A673 (cell line): ENCODE measurements around the gene OR13G1. TPM values are rescaled to one million over a fixed set of nuclear protein-coding genes. Genes with fewer than 3 reads are reported as not detected.

ENCODE experiments used
- BruUV-seq: library from RNA; stranded (reverse); fragments of 400-500 nt; replicated peaks from 2 replicates; lab custom pipeline; 2021; lab: Mats Ljungman, UMichigan
- CTCF ChIA-PET: fragments of 300-600 bp; sonication (Branson Sonifier 250); formaldehyde crosslinking; loops from one replicate; lab custom pipeline; 2022; ENCODE audit warnings: antibody characterized with exemption; lab: Charles Lee
- POLR2A ChIA-PET: fragments of 300-600 bp; sonication (Branson Sonifier 250); formaldehyde crosslinking; loops from one replicate; lab custom pipeline; 2022; ENCODE audit warnings: antibody characterized with exemption; ENCODE audit not compliant: low non-redundant PET; lab: Charles Lee
- DNase-seq: peaks from one replicate; pipeline ENCODE4 v3.0.0-alpha.2; 2015; ENCODE audit warnings: low spot score
- H3K27ac ChIP-seq: fragments of 200-600 bp; sonication (generic); 2 replicates; pipeline ENCODE4 v1.5.1; 2016; ENCODE audit warnings: mixed run types, low read depth, mild to moderate bottlenecking, mixed read lengths, antibody characterized with exemption, low read length; ENCODE audit not compliant: poor library complexity, severe bottlenecking
- H3K27me3 ChIP-seq: fragments of 200-600 bp; sonication (generic); replicated peaks from 2 replicates; pipeline ENCODE4 v1.6.1; 2017; ENCODE audit warnings: mixed run types, low read depth, mild to moderate bottlenecking, mixed read lengths, antibody characterized with exemption, low read length; ENCODE audit not compliant: insufficient read depth, poor library complexity
- H3K36me3 ChIP-seq: fragments of 200-600 bp; sonication (generic); 2 replicates; pipeline ENCODE4 v1.6.1; 2016; ENCODE audit warnings: mixed run types, mild to moderate bottlenecking, mixed read lengths, antibody characterized with exemption, low read length; ENCODE audit not compliant: insufficient read depth, poor library complexity, severe bottlenecking
- H3K4me1 ChIP-seq: fragments of 200-600 bp; sonication (generic); 2 replicates; pipeline ENCODE4 v1.6.1; 2017; ENCODE audit warnings: mixed run types, mild to moderate bottlenecking, mixed read lengths, antibody characterized with exemption, low read length; ENCODE audit not compliant: insufficient read depth, poor library complexity, severe bottlenecking
- H3K4me3 ChIP-seq: fragments of 200-600 bp; sonication (generic); 2 replicates; pipeline ENCODE4 v1.5.1; 2016; ENCODE audit warnings: low read depth, mixed run types, mild to moderate bottlenecking, mixed read lengths, low read length; ENCODE audit not compliant: poor library complexity, severe bottlenecking
- H3K9me3 ChIP-seq: fragments of 200-600 bp; sonication (generic); 2 replicates; pipeline ENCODE4 v1.6.1; 2016; ENCODE audit warnings: mixed run types, low read depth, mild to moderate bottlenecking, mixed read lengths, antibody characterized with exemption, low read length; ENCODE audit not compliant: poor library complexity, severe bottlenecking
- EZH2 ChIP-seq: fragments of 200-600 bp; sonication (generic); IDR thresholded peaks from 2 replicates; pipeline ENCODE4 v1.6.1; 2017; ENCODE audit warnings: borderline replicate concordance, low read depth, mild to moderate bottlenecking, mixed read lengths, antibody characterized with exemption, low read length; ENCODE audit not compliant: poor library complexity, severe bottlenecking
- intact Hi-C: fragments of 100-400 bp; cut with micrococcal nuclease; formaldehyde crosslinking; loops from one replicate; pipeline ENCODE4 v1.10.0; 2022; ENCODE audit not compliant: unreplicated experiment
- total RNA-seq: library from RNA; stranded (reverse); gene quantifications from 2 replicates; pipeline ENCODE4 v1.2.3, GENCODE V29; 2021
- TF ChIP-seq, protein P1 (sequence below): fragments of 300-800, 200-600 bp; sonication (generic); conservative IDR thresholded peaks from 2 replicates; pipeline ENCODE4 v1.5.1; 2017; ENCODE audit warnings: low read depth, mild to moderate bottlenecking, antibody characterized with exemption, low read length, moderate library complexity, mixed read lengths

The OR13G1 gene
- total RNA-seq, 1 experiment from 2014 or later, result not detected

- Histone ChIP-seq H3K4me1 (no peaks in the 10 kb centered on the region), H3K4me3 (no peak overlapping the region), H3K9me3 (no peaks in the 10 kb centered on the region), H3K27ac (no peak overlapping the region), H3K36me3 (no peaks in the 10 kb centered on the region), H3K27me3 (peaks cover 10% of the 10 kb centered on the region)
- ChIA-PET CTCF (no interaction called here), POLR2A (no interaction called here)
- no peak for TF ChIP-seq EZH2
- TF ChIP-seq, protein P1, sequence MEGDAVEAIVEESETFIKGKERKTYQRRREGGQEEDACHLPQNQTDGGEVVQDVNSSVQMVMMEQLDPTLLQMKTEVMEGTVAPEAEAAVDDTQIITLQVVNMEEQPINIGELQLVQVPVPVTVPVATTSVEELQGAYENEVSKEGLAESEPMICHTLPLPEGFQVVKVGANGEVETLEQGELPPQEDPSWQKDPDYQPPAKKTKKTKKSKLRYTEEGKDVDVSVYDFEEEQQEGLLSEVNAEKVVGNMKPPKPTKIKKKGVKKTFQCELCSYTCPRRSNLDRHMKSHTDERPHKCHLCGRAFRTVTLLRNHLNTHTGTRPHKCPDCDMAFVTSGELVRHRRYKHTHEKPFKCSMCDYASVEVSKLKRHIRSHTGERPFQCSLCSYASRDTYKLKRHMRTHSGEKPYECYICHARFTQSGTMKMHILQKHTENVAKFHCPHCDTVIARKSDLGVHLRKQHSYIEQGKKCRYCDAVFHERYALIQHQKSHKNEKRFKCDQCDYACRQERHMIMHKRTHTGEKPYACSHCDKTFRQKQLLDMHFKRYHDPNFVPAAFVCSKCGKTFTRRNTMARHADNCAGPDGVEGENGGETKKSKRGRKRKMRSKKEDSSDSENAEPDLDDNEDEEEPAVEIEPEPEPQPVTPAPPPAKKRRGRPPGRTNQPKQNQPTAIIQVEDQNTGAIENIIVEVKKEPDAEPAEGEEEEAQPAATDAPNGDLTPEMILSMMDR, result no peak
- DNase-seq, result no peak
- no TSS peak for BruUV-seq
- intact Hi-C loops, result no loop called here
Observed at GRCh38 chr1:247642742-247643141, 36.8 kb downstream of the OR13G1 start.

DNA sequence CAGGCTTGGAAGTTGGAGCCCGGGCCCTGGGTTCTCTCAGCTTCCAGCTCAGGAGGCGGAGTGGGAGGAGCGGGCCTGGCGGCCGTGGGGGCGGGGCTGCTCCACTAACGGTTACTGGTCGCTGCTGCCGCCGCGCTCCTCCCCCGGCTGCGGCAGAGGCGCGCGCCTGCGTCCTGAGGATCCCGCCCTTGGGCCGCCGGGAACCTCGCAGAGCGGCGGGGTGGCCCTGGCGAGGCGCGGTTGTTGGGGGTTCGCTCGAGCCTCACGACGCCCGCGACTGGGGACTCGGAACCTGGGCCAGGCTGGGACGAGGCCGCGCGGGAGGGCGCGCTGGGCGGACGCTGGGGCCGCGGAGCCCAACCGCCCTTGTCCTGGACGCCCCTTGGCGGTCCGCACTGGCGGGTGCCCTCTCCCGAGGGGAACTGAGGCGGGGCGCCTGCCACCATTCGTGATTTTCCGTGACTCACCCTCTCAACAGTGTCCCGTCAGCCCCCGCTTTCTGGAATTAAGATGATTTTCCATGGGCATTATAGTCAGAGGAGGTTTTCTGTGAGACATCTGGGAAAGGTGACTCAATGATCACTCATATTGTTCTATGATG lies 40.1 kb downstream of the OR13G1 start:
- no peak overlapping the region for H3K4me3 ChIP-seq
- ChIA-PET CTCF (no interaction called here), POLR2A (no interaction called here)
- H3K9me3 ChIP-seq, result no peaks in the 10 kb centered on the region
- BruUV-seq, result no TSS peak
- no peak for TF ChIP-seq EZH2
- TF ChIP-seq, protein P1, result no peak
- intact Hi-C loops, result no loop called here
- DNase-seq, result no peak
- H3K4me1 ChIP-seq, result no peaks in the 10 kb centered on the region
- H3K27me3 ChIP-seq, result peaks cover 10% of the 10 kb centered on the region
- no peak overlapping the region for H3K27ac ChIP-seq
- H3K36me3 ChIP-seq, result no peaks in the 10 kb centered on the region

- H3K4me1 ChIP-seq, result no peaks in the 10 kb centered on the region
- peaks cover 10% of the 10 kb centered on the region for H3K27me3 ChIP-seq
- ChIA-PET CTCF (no interaction called here), POLR2A (no interaction called here)
- no TSS peak for BruUV-seq
- no peaks in the 10 kb centered on the region for H3K36me3 ChIP-seq
- H3K4me3 ChIP-seq, result no peak overlapping the region
- no peak for TF ChIP-seq EZH2
- TF ChIP-seq, protein P1, result no peak
- no peak for DNase-seq
- H3K27ac ChIP-seq, result no peak overlapping the region
- no peaks in the 10 kb centered on the region for H3K9me3 ChIP-seq
- intact Hi-C loops, result no loop called here
Observed at GRCh38 chr1:247638781-247639180, 40.8 kb downstream of the OR13G1 start.
